ENCODE data around the gene PSD2.

Gene PSD2

GRCh38 chr5:139850423-139851016, 54.9 kb downstream of the PSD2 start:
- TF ChIP-seq, protein P1, sequence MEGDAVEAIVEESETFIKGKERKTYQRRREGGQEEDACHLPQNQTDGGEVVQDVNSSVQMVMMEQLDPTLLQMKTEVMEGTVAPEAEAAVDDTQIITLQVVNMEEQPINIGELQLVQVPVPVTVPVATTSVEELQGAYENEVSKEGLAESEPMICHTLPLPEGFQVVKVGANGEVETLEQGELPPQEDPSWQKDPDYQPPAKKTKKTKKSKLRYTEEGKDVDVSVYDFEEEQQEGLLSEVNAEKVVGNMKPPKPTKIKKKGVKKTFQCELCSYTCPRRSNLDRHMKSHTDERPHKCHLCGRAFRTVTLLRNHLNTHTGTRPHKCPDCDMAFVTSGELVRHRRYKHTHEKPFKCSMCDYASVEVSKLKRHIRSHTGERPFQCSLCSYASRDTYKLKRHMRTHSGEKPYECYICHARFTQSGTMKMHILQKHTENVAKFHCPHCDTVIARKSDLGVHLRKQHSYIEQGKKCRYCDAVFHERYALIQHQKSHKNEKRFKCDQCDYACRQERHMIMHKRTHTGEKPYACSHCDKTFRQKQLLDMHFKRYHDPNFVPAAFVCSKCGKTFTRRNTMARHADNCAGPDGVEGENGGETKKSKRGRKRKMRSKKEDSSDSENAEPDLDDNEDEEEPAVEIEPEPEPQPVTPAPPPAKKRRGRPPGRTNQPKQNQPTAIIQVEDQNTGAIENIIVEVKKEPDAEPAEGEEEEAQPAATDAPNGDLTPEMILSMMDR (IDR thresholded peaks at IDR 0.05; ENCODE audit: low read depth, low read length, missing control alignments) = no peak
- Histone ChIP-seq H3K4me3 (ENCODE audit: low read depth, low read length) (no peak overlapping the region), H3K36me3 (replicated peaks) (no peaks in the 10 kb centered on the region), H3K27ac (no peak overlapping the region), H3K27me3 (replicated peaks) (peaks cover 3% of the 10 kb centered on the region)
- in situ Hi-C loops (cut with HindIII; ENCODE audit: low pct_ligation_motif_present, low sequenced_read_pairs) = no loop called here
- DNase-seq = no peak

DNA sequence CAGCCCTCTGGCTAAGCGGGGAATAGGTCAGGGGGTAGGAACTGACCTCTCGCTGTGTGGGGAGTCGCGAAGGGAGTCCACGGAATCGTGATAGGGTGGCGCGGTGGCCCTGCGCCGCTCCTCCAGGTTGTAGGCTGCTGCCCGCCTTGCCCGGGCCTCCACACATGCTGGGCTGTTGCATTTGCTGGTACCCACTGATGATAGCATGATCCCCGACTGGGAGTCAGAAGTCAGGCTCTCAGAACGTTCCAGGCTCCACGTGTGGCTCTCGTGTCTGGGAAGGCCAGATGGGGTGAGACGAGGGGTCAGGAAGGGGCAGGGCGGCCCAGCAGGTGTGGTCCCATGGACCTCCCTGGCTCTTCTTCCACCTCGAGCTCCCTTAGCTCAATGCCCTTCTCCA, 56.0 kb downstream of the PSD2 start:
- H3K4me3 ChIP-seq (ENCODE audit: low read depth, low read length) = no peak overlapping the region
- peaks cover under 1% of the 10 kb centered on the region for H3K27me3 ChIP-seq (replicated peaks)
- H3K36me3 ChIP-seq (replicated peaks) = no peaks in the 10 kb centered on the region
- no peak for DNase-seq
- in situ Hi-C loops (cut with HindIII; ENCODE audit: low pct_ligation_motif_present, low sequenced_read_pairs) = no loop called here
- TF ChIP-seq, protein P1 (IDR thresholded peaks at IDR 0.05; ENCODE audit: low read depth, low read length, missing control alignments) = no peak
- H3K27ac ChIP-seq = no peak overlapping the region

DNA sequence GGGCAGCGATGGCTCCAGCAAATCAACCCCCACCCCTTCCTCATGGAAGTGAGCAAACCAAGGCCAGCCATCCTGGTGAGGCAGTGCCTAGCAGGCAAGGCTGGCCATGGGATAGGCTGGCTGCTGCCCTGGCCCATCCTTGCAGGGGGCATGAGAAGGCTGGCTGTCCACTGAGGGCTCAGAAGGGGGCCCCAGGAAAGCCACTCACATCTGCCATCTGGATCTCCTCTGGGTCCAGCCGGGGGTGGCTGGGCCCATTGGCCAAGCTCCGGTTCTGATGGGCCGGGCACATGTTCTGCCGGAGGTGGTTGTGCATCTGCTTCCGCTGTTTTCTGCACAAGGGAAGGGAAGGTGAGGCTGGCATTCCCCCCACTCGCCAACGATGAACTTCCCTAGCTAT, 57.1 kb downstream of the PSD2 start:
- no peak overlapping the region for H3K4me3 ChIP-seq (ENCODE audit: low read depth, low read length)
- H3K27me3 ChIP-seq (replicated peaks) = no peaks in the 10 kb centered on the region
- in situ Hi-C loops (cut with HindIII; ENCODE audit: low pct_ligation_motif_present, low sequenced_read_pairs) = no loop called here
- H3K36me3 ChIP-seq (replicated peaks) = no peaks in the 10 kb centered on the region
- TF ChIP-seq, protein P1 (IDR thresholded peaks at IDR 0.05; ENCODE audit: low read depth, low read length, missing control alignments) = no peak
- H3K27ac ChIP-seq = no peak overlapping the region
- DNase-seq = no peak

GRCh38 chr5:139854029-139854605, 58.5 kb downstream of the PSD2 start:
- TF ChIP-seq, protein P1 (IDR thresholded peaks at IDR 0.05; ENCODE audit: low read depth, low read length, missing control alignments) = no peak
- in situ Hi-C loops (cut with HindIII; ENCODE audit: low pct_ligation_motif_present, low sequenced_read_pairs) = no loop called here
- Histone ChIP-seq H3K36me3 (replicated peaks) (no peaks in the 10 kb centered on the region), H3K27ac (no peak overlapping the region), H3K4me3 (ENCODE audit: low read depth, low read length) (no peak overlapping the region), H3K27me3 (replicated peaks) (no peaks in the 10 kb centered on the region)
- no peak for DNase-seq

DNA sequence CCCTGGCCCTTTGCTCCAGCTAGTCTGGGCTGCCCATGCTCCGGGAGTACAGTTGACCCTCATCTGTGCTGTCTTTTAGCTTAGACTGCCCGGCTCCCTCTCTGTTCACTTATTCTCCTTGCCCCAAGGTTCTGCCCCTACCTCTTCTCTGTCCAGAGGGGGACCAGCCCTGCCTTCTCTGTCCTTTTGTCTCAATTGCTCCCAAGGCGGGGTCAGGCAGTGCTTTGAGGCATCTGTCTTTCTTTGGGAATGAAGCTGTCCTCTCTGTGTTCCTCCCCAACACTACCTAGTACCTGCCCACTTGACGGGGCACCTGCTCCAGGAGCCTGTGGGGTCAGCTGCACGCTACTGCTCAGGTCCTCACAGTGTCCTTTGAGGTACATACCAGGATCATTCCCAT, 59.3 kb downstream of the PSD2 start:
- H3K27me3 ChIP-seq (replicated peaks) = no peaks in the 10 kb centered on the region
- no peak overlapping the region for H3K4me3 ChIP-seq (ENCODE audit: low read depth, low read length)
- no peaks in the 10 kb centered on the region for H3K36me3 ChIP-seq (replicated peaks)
- TF ChIP-seq, protein P1 (IDR thresholded peaks at IDR 0.05; ENCODE audit: low read depth, low read length, missing control alignments) = no peak
- in situ Hi-C loops (cut with HindIII; ENCODE audit: low pct_ligation_motif_present, low sequenced_read_pairs) = no loop called here
- H3K27ac ChIP-seq = no peak overlapping the region
- no peak for DNase-seq

DNA sequence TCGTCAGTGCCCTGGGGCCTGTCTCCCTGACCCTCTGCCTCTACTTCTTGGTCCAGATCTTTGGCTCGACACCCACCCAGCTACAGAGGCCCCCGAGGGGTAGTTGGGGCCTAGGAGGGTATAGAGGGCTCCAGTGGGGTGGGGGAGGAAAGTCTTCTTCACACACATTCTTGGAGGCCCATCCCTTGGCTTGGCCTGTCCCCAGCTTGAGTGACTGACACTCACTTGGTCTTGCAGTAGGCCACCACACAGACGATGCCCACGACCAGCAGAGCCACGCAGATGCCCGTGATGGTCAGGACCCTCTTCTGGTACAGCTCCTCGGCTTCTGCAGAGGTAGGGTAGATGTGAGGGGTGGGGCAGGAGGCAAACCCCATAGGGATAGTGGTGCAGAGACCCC, 59.8 kb downstream of the PSD2 start:
- no peak for DNase-seq
- Histone ChIP-seq H3K4me3 (ENCODE audit: low read depth, low read length) (no peak overlapping the region), H3K36me3 (replicated peaks) (no peaks in the 10 kb centered on the region), H3K27me3 (replicated peaks) (no peaks in the 10 kb centered on the region), H3K27ac (no peak overlapping the region)
- TF ChIP-seq, protein P1 (IDR thresholded peaks at IDR 0.05; ENCODE audit: low read depth, low read length, missing control alignments) = no peak
- in situ Hi-C loops (cut with HindIII; ENCODE audit: low pct_ligation_motif_present, low sequenced_read_pairs) = no loop called here

All from brain microvascular endothelial cell (primary cell).